GM10266 (cell line): ENCODE data around the gene MPC2.

Experiments used
- DNase-seq: peaks from one replicate; pipeline ENCODE4 v3.0.0; 2012; ENCODE audit errors: extremely low spot score
- TF ChIP-seq, protein P1 (sequence below): IDR thresholded peaks from 2 replicates; pipeline ENCODE4 v1.5.1; 2012; ENCODE audit warnings: mild to moderate bottlenecking, low read depth; ENCODE audit not compliant: control insufficient read depth, insufficient read depth; ENCODE audit errors: missing control alignments

The MPC2 gene

DNA sequence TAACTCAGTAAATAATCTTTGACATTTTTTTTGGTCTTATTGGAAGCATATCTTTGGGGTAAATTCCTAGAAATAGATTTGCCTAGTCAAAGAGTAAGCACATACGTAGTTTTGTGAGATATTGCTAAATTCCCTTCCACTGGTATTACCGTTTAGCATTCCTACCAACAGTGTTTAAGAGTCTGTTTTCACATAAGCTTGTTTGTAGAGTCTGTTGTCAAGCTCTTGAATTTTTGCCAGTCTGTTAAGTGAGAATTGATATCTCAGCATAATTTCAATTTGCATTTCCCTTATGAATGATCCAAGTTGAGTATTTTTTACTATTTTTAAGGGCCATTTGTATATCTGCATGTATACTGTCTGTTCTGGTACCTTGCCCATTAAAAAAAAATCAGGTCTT, 37.0 kb upstream of the MPC2 start:
- TF ChIP-seq, protein P1, sequence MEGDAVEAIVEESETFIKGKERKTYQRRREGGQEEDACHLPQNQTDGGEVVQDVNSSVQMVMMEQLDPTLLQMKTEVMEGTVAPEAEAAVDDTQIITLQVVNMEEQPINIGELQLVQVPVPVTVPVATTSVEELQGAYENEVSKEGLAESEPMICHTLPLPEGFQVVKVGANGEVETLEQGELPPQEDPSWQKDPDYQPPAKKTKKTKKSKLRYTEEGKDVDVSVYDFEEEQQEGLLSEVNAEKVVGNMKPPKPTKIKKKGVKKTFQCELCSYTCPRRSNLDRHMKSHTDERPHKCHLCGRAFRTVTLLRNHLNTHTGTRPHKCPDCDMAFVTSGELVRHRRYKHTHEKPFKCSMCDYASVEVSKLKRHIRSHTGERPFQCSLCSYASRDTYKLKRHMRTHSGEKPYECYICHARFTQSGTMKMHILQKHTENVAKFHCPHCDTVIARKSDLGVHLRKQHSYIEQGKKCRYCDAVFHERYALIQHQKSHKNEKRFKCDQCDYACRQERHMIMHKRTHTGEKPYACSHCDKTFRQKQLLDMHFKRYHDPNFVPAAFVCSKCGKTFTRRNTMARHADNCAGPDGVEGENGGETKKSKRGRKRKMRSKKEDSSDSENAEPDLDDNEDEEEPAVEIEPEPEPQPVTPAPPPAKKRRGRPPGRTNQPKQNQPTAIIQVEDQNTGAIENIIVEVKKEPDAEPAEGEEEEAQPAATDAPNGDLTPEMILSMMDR, result no peak
- DNase-seq, result no peak

DNA sequence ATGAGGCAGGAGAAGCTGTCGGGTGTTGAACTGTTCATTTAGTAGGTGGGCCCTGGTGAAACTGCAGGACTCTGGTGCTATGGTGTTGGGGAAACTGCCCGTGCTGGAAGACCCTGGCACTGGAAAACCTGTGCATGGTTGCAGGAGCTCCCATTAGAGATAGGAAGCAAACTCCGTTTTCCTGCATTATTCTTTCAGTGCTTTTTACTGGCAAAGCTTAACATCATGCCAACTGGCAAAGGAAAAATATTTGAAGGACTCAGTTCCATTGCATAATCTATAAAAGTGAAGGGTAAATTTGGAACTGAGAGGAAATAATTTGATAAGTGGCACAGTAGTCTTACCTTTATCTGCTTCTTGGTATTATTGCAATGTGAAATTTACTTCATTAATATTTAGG, 31.7 kb upstream of the MPC2 start:
- DNase-seq, result no peak
- TF ChIP-seq, protein P1, result no peak

DNA sequence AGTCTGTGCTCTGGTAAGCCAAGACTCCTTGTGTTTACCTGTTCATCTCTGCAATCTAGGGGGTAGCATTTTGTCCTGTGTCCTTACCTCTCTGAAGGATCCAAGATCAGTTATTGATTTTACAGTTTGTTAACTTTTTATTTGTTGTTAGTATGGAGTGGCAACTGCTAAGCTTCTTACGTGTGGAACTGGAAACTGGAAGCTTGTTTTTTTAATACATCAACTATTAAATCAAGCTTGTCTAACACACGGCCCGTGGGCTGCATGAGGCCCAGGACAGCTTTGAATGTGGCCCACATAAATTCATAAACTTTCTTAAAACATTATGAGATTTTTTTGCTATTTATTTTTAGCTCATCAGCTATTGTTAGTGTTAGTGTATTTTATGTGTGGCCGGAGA, 29.2 kb upstream of the MPC2 start:
- no peak for DNase-seq
- TF ChIP-seq, protein P1, result no peak

DNA sequence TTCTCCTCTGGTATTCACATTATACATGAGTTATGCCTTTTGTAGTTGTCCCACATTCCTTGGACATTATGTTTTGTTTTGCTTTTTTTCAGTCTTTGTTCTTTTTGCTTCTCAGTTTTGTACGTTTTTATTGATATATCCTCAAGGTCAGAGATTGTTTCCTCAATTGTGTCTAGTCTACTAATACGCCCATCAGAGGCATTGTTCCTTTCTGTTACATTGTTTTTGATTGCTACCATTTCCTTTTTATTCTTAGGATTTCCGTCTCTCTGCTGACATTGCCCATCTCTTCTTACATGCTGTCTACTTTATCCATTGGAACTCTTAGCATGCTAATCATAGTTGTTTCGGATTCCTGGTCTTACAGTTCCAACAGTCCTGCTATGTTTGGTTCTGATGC, 27.8 kb upstream of the MPC2 start:
- no peak for DNase-seq
- TF ChIP-seq, protein P1, result no peak

DNA sequence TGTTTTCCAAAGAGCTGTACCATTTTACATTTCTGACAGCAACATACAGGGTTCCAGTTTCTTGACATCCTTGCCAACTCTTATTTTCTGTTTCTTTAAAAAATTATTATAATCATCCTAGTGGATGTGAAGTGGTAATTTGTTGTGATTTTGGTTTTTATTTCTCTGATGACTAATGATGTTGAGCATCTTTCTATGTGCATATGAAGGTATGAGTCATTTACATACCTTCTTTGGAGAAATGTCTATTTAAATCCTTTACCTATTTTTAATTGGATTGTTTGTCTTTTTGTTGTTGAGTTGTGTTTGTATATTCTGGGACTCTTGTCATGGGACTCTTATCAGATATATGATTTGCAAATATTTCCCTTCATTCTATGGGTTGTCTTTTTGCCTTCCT, 20.8 kb upstream of the MPC2 start:
- no peak for DNase-seq

DNA sequence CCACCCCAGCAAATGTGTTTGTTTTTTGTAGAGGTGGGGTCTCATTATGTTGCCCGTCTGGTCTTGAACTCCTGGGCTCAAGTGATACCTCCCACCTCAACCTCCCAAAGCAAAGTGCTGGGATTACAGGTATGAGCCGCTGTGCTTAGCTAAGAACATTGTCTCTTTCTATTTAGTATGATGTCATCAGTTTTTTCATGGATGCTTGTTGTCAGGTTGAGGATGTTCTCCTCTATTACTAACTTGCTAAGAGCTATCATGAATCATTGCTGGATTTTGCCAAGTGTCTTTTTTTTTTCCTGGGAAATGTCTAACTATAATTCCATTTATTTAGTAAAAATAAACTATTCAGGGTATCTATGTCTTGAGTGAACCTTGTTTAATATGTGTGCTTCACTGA, 19.0 kb upstream of the MPC2 start:
- DNase-seq, result no peak
- TF ChIP-seq, protein P1, result no peak

More for the DNA sequence above, 20.8 kb upstream of the MPC2 start:
- TF ChIP-seq, protein P1, result no peak

DNA sequence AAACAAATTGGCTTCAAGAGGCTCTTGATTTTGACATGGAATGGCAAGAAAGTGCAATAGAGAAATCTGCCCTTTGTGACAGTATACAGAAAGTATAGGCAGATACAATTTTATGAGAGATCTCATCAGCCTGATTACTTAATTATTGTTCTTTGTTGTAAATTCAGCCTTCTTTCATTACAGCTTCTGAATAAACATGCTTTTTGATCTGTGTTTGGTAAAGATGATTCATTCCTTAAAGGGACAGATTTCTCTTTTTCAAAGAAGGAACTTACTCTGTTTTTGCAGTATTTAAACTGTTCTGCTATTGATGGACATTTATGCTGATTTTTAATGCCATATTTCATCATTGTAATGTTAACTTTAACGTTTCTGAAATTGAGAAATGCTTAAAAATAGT, 13.7 kb upstream of the MPC2 start:
- DNase-seq, result no peak
- TF ChIP-seq, protein P1, result no peak

DNA sequence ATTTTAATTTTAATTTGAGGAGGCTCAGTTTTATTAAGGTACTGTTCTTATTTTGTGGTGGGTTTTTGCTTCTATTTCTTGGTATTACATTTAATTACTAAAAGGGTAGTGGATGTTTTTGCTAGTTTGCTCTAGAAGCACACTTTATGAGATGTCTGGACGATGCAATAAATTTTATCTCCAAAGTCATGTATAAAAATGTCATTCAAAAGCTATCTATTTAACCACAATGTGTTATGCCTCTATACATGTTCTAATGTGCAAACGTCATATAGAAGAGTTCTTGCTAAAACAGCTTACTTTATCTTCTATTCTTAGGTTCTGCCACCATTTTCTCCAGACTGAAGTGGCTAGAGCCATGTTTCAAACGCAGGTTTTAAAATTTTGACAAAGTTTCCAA, 12.9 kb upstream of the MPC2 start:
- TF ChIP-seq, protein P1, result no peak
- no peak for DNase-seq
